IPS-20b (cell line): ENCODE data around the gene CHRNE.
A peak's percentile ranks its signal among the peaks of the same experiment; 100 is the strongest.
"Not testable (repeated sequence)": the region's sequence is repeated elsewhere in the genome, so short reads cannot be mapped to it uniquely, and the experiment has no call there.

ENCODE experiments used
- H3K27ac ChIP-seq: one replicate; pipeline ENCODE4 v1.5.1; 2013; ENCODE audit warnings: low read length
- H3K27me3 ChIP-seq: 2 replicates; pipeline ENCODE4 v1.6.1; 2013; ENCODE audit warnings: mild to moderate bottlenecking, low read length, inconsistent platforms; ENCODE audit not compliant: insufficient read depth
- H3K36me3 ChIP-seq: 2 replicates; pipeline ENCODE4 v1.6.1; 2013; ENCODE audit warnings: low read depth, mild to moderate bottlenecking, inconsistent platforms, low read length, moderate library complexity; ENCODE audit not compliant: insufficient read depth
- H3K4me1 ChIP-seq: 2 replicates; pipeline ENCODE4 v1.6.1; 2013; ENCODE audit warnings: mild to moderate bottlenecking, control low read depth, inconsistent platforms, low read length, moderate library complexity; ENCODE audit not compliant: insufficient read depth
- H3K4me3 ChIP-seq: 2 replicates; pipeline ENCODE4 v1.5.1; 2013; ENCODE audit warnings: mild to moderate bottlenecking, low read length, inconsistent platforms
- H3K9ac ChIP-seq: 2 replicates; pipeline ENCODE4 v1.6.1; 2013; ENCODE audit warnings: low read depth, mild to moderate bottlenecking, inconsistent platforms, low read length, moderate library complexity
- H3K9me3 ChIP-seq: 2 replicates; pipeline ENCODE4 v1.6.1; 2013; ENCODE audit warnings: mild to moderate bottlenecking, low read depth, low read length, inconsistent platforms; ENCODE audit not compliant: insufficient read depth

CHRNE gene

GRCh38 chr17:4920351-4921048 is 17.6 kb upstream of the CHRNE start:
- Histone ChIP-seq H3K9me3 (no peaks in the 10 kb centered on the region), H3K9ac (no peak overlapping the region), H3K4me1 (peaks cover 2% of the 10 kb centered on the region; the same call in 1 of the 2 replicates), H3K36me3 (no peaks in the 10 kb centered on the region), H3K27ac (no peak overlapping the region), H3K27me3 (no peaks in the 10 kb centered on the region), H3K4me3 (no peak overlapping the region)

GRCh38 chr17:4919511-4920047 is 16.7 kb upstream of the CHRNE start:
- Histone ChIP-seq H3K4me1 (peaks cover 2% of the 10 kb centered on the region; the same call in 1 of the 2 replicates), H3K36me3 (no peaks in the 10 kb centered on the region), H3K27me3 (no peaks in the 10 kb centered on the region), H3K9ac (peak overlapping the region; percentile 29; the same call in 1 of the 2 replicates), H3K27ac (no peak overlapping the region), H3K9me3 (no peaks in the 10 kb centered on the region), H3K4me3 (no peak overlapping the region)

- H3K27me3 ChIP-seq, H3K9me3 ChIP-seq, H3K4me1 ChIP-seq, H3K4me3 ChIP-seq, H3K36me3 ChIP-seq, H3K27ac ChIP-seq, H3K9ac ChIP-seq: not testable (repeated sequence)
Observed at GRCh38 chr17:4914551-4914950, 11.7 kb upstream of the CHRNE start.

- no peak overlapping the region for H3K9ac ChIP-seq
- H3K27ac ChIP-seq, result no peak overlapping the region
- H3K9me3 ChIP-seq, result no peaks in the 10 kb centered on the region
- no peak overlapping the region for H3K4me3 ChIP-seq
- no peaks in the 10 kb centered on the region for H3K27me3 ChIP-seq
- no peaks in the 10 kb centered on the region for H3K4me1 ChIP-seq
- H3K36me3 ChIP-seq, result no peaks in the 10 kb centered on the region
Observed at GRCh38 chr17:4913994-4914393, 11.1 kb upstream of the CHRNE start.

GRCh38 chr17:4908711-4909496 is 6.0 kb upstream of the CHRNE start:
- Histone ChIP-seq H3K27me3 (no peaks in the 10 kb centered on the region), H3K9me3 (no peaks in the 10 kb centered on the region), H3K36me3 (no peaks in the 10 kb centered on the region), H3K4me1 (peaks cover 6% of the 10 kb centered on the region; the same call in 1 of the 2 replicates), H3K9ac (no peak overlapping the region), H3K27ac (no peak overlapping the region), H3K4me3 (no peak overlapping the region)

- Histone ChIP-seq H3K36me3 (no peaks in the 10 kb centered on the region), H3K4me1 (peaks cover 6% of the 10 kb centered on the region; the same call in 1 of the 2 replicates), H3K9me3 (no peaks in the 10 kb centered on the region), H3K9ac (no peak overlapping the region), H3K4me3 (no peak overlapping the region), H3K27me3 (no peaks in the 10 kb centered on the region), H3K27ac (no peak overlapping the region)
Observed at GRCh38 chr17:4908301-4908700, 5.4 kb upstream of the CHRNE start.

- not testable (repeated sequence) for H3K36me3 ChIP-seq, H3K9ac ChIP-seq, H3K27ac ChIP-seq, H3K9me3 ChIP-seq, H3K4me3 ChIP-seq, H3K4me1 ChIP-seq, H3K27me3 ChIP-seq
Observed at GRCh38 chr17:4906642-4907041, 3.7 kb upstream of the CHRNE start.

- Histone ChIP-seq H3K36me3 (no peaks in the 10 kb centered on the region), H3K4me1 (no peaks in the 10 kb centered on the region), H3K27ac (no peak overlapping the region), H3K27me3 (peaks cover 6% of the 10 kb centered on the region; the same call in 1 of the 2 replicates), H3K4me3 (no peak overlapping the region), H3K9me3 (no peaks in the 10 kb centered on the region), H3K9ac (no peak overlapping the region)
Observed at GRCh38 chr17:4902540-4902939, 358 bp downstream of the CHRNE start.

- Histone ChIP-seq H3K9ac (no peak overlapping the region), H3K27me3 (peaks cover 6% of the 10 kb centered on the region; the same call in 1 of the 2 replicates), H3K4me1 (no peaks in the 10 kb centered on the region), H3K4me3 (no peak overlapping the region), H3K27ac (no peak overlapping the region), H3K36me3 (peaks cover 7% of the 10 kb centered on the region; the same call in 1 of the 2 replicates), H3K9me3 (no peaks in the 10 kb centered on the region)
Observed at GRCh38 chr17:4901648-4902344, 1.1 kb downstream of the CHRNE start.

- H3K4me1 ChIP-seq, result no peaks in the 10 kb centered on the region
- no peak overlapping the region for H3K9ac ChIP-seq
- H3K27me3 ChIP-seq, result peaks cover 6% of the 10 kb centered on the region; the same call in 1 of the 2 replicates
- H3K9me3 ChIP-seq, result no peaks in the 10 kb centered on the region
- H3K36me3 ChIP-seq, result peaks cover 13% of the 10 kb centered on the region
- H3K27ac ChIP-seq, result no peak overlapping the region
- H3K4me3 ChIP-seq, result peak overlapping the region; percentile 56; the same call in 1 of the 2 replicates
Observed at GRCh38 chr17:4901108-4901647, 1.7 kb downstream of the CHRNE start.
